ENCODE results near the gene MYO1B. TPM values are rescaled to one million over a fixed set of nuclear protein-coding genes. Genes with fewer than 3 reads are reported as not detected.

The MYO1B gene
- total RNA-seq, 4 donors from 2014 or later, result 17.2 to 31.8 (median 28.8) TPM

- no peaks in the 10 kb centered on the region for H3K27me3 ChIP-seq
- H3K4me3 ChIP-seq, result no peak overlapping the region
- no peaks in the 10 kb centered on the region for H3K9me3 ChIP-seq
- TF ChIP-seq POLR2A (IDR thresholded peaks at IDR 0.05) (no peak), CTCF (IDR thresholded peaks at IDR 0.05) (no peak), POLR2AphosphoS5 (IDR thresholded peaks at IDR 0.05) (no peak), EP300 (IDR thresholded peaks at IDR 0.05) (no peak)
- H3K4me1 ChIP-seq, result no peaks in the 10 kb centered on the region
- no peak for DNase-seq (ENCODE audit: low spot score in 2 of 2)
- no peak overlapping the region for H3K27ac ChIP-seq
- WGBS, result 74% methylated on average over 2 of the region's 2 CpGs
- H3K36me3 ChIP-seq, result no peaks in the 10 kb centered on the region
These were observed 104.8 kb downstream of the MYO1B start for GRCh38 chr2:191349990-191350389.

- TF ChIP-seq CTCF (IDR thresholded peaks at IDR 0.05) (no peak), EP300 (IDR thresholded peaks at IDR 0.05) (no peak), POLR2AphosphoS5 (IDR thresholded peaks at IDR 0.05) (no peak)
- no peaks in the 10 kb centered on the region for H3K36me3 ChIP-seq
- whole genome bisulfite sequencing, result 61% methylated on average over 2 of the region's 2 CpGs
These were observed 105.6 kb downstream of the MYO1B start for GRCh38 chr2:191350826-191351225.

DNA sequence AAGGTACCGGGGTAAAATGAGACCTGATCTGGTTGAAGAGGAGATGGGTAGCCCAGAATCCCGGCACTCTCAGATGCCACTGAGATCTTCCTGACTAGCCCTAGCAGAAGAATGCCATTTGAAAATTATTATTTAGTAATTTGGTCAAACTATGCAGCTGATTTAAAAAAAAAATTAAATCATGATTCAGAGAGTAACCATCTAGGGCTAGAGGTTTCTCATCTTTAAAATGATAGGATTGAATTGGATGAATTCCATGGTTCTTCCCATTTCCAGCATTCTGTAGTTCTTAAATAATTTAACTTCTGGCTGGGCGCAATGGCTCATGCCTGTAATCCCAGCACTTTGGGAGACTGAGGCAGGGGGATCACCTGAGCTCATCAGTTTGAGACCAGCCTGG, 106.1 kb downstream of the MYO1B start:
- WGBS, result 81% methylated on average over 3 of the region's 3 CpGs
- TF ChIP-seq POLR2AphosphoS5 (IDR thresholded peaks at IDR 0.05) (no peak), CTCF (IDR thresholded peaks at IDR 0.05) (no peak), POLR2A (IDR thresholded peaks at IDR 0.05) (no peak), EP300 (IDR thresholded peaks at IDR 0.05) (no peak)
- no peak overlapping the region for H3K27ac ChIP-seq
- H3K9me3 ChIP-seq, result no peaks in the 10 kb centered on the region
- no peak overlapping the region for H3K4me3 ChIP-seq
- H3K4me1 ChIP-seq, result no peaks in the 10 kb centered on the region
- no peak for DNase-seq (ENCODE audit: low spot score in 2 of 2)
- no peaks in the 10 kb centered on the region for H3K27me3 ChIP-seq
- no peaks in the 10 kb centered on the region for H3K36me3 ChIP-seq

More at GRCh38 chr2:191350826-191351225, 105.6 kb downstream of the MYO1B start:
- no peaks in the 10 kb centered on the region for H3K9me3 ChIP-seq
- no peak for DNase-seq (ENCODE audit: low spot score in 2 of 2)
- H3K27ac ChIP-seq, result no peak overlapping the region
- H3K4me3 ChIP-seq, result no peak overlapping the region
- no peaks in the 10 kb centered on the region for H3K4me1 ChIP-seq
- no peaks in the 10 kb centered on the region for H3K27me3 ChIP-seq

DNA sequence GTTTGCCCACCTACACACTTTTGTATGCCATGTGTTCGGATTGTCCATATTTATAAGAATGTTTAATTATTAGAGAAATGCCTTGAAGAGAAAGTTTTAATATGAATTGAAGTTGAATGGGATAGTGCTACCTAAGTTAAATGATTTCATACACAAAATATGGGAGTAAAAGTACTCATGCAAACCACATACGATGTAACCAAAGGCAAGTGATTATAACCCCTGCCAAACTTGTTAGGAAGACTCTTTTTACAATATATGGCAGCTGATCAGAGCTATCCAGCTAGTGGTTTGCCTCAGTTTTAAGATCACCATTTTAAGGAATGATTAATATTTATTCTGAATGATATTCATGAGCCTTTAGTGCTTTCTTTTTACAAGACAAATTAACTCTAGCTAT, 106.7 kb downstream of the MYO1B start:
- Histone ChIP-seq H3K27me3 (no peaks in the 10 kb centered on the region), H3K9me3 (no peaks in the 10 kb centered on the region), H3K27ac (no peak overlapping the region), H3K4me1 (no peaks in the 10 kb centered on the region), H3K36me3 (no peaks in the 10 kb centered on the region), H3K4me3 (no peak overlapping the region)
- 77% methylated on average over 2 of the region's 2 CpGs for WGBS
- DNase-seq (ENCODE audit: low spot score in 2 of 2), result no peak
- TF ChIP-seq CTCF (IDR thresholded peaks at IDR 0.05), result no peak
- no peak for TF ChIP-seq EP300 (IDR thresholded peaks at IDR 0.05)
- TF ChIP-seq POLR2A (IDR thresholded peaks at IDR 0.05), result no peak
- TF ChIP-seq POLR2AphosphoS5 (IDR thresholded peaks at IDR 0.05), result no peak

- H3K27ac ChIP-seq, result no peak overlapping the region
- TF ChIP-seq EP300 (IDR thresholded peaks at IDR 0.05) (no peak), CTCF (IDR thresholded peaks at IDR 0.05) (no peak), POLR2AphosphoS5 (IDR thresholded peaks at IDR 0.05) (no peak), POLR2A (IDR thresholded peaks at IDR 0.05) (no peak)
- no peaks in the 10 kb centered on the region for H3K9me3 ChIP-seq
- H3K4me3 ChIP-seq, result no peak overlapping the region
- no peak for DNase-seq (ENCODE audit: low spot score in 2 of 2)
- H3K36me3 ChIP-seq, result no peaks in the 10 kb centered on the region
- H3K27me3 ChIP-seq, result no peaks in the 10 kb centered on the region
- WGBS, result 81% methylated on average over 2 of the region's 2 CpGs
- H3K4me1 ChIP-seq, result no peaks in the 10 kb centered on the region
These were observed 107.3 kb downstream of the MYO1B start for GRCh38 chr2:191352536-191352935.
